NCI-H460 (cell line): ENCODE data around the gene PLEKHJ1. TPM values are rescaled to one million over a fixed set of nuclear protein-coding genes. Genes with fewer than 3 reads are reported as not detected.

ENCODE experiments used
- DNase-seq: peaks from one replicate; pipeline ENCODE4 v3.0.0-alpha.2; 2016; ENCODE audit warnings: low read depth; ENCODE audit errors: extremely low read depth
- total RNA-seq: library from RNA; depleted of rRNA; stranded (reverse); fragments of >200 nt; shearing (Covaris generic); gene quantifications from 2 replicates; pipeline ENCODE4 v1.2.3, GENCODE V29; 2014

The PLEKHJ1 gene
- total RNA-seq, 1 experiment from 2014 or later: 46.6 TPM

DNA sequence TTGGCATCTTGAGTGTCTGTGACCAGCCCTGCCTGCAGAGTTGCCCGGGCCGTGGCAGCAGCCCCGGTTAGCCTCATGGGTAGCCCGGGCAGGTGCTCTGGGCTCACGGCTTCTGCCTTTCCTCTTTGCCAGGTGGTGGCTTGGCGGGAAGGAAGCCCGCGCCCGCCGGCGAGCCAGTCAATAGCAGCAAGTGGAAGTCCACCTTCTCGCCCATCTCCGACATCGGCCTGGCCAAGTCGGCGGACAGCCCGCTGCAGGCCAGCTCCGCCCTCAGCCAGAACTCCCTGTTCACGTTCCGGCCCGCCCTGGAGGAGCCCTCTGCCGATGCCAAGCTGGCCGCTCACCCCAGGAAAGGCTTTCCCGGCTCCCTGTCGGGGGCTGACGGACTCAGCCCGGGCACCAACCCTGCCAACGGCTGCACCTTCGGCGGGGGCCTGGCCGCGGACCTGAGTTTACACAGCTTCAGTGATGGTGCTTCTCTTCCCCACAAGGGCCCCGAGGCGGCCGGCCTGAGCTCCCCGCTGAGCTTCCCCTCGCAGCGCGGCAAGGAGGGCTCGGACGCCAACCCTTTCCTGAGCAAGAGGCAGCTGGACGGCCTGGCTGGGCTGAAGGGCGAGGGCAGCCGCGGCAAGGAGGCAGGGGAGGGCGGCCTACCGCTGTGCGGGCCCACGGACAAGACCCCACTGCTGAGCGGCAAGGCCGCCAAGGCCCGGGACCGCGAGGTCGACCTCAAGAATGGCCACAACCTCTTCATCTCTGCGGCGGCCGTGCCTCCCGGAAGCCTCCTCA is 9.9 kb downstream of the PLEKHJ1 start:
- DNase-seq: no peak

DNA sequence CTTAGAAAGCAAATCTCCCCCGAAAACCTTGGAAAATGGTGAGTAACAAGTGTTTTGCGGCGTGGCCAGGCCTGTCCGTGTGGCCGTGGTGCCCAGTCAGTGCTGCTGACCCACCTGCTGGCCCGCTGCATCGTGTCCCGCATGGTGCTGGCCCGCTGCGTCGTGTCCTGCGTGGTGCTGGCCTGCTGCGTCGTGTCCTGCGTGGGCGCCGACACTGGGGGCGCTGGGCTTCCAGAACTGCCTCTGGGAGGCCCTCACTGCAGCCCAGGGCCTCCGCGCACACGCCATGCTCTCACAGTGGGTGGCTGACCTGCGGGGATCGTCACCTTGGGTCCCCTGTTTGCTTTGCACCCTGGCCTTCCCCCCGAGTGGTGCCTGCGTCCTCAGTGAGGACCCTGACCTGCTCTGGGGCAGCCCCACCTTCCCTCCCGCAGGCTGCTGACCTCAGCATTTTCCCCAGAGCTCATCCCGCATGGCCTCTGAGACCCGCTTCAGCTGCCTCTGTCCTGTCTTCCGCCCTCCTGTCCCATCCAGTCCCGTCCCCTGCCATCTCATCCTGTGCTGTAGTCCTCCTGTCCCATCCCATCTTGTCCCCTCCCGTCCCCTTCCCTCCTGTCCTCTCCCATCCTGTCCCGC is 10.6 kb downstream of the PLEKHJ1 start:
- DNase-seq: no peak

DNA sequence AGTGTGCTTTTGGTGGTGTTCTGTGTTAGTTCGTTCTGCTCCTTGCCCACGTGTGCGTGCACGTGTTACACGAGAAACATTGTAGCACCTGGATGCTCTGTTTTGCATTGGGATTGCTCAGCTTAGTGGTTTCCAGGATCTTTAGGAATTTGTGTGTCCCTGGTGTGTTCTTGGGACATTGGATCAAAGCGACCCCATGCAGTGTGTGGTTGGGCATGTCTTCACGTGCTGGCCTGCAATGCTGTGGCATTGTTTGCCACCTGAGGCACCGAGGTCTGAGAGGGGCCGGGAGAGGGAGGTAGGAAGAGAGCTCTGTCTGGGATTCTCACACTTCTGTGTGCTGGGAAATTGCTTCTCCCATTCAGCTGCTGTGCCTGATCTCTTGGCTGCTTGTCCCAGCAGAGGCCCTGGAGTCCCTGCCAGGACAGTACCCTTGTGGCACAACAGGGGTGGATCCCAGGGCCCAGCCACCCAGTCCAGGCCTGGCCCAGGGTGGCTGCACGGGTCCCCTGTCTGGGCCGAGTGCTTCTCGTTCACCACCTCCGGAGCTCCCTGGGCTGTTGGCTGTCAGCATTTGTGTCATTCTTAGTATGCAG is 11.3 kb downstream of the PLEKHJ1 start:
- DNase-seq: no peak

DNA sequence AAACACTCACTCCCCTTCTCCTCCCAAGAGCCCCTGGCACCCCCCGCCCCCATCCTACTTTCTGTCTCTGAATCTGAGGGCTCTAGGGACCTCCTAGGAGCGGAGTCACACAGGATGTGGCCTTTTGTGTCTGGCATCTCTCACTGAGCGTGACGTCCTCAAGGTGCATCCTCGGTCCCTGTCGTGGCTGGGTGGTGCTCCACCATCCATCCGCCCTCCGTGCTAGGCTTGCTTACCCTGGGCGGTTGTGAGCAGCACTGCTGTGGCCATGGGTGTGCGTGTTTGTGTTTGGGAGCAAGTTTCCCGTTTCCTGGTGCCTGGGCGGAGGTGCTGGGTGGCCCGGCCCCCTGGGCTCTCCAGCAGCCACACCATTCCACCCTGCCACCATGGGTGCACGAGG is 12.2 kb downstream of the PLEKHJ1 start:
- DNase-seq: no peak

DNA sequence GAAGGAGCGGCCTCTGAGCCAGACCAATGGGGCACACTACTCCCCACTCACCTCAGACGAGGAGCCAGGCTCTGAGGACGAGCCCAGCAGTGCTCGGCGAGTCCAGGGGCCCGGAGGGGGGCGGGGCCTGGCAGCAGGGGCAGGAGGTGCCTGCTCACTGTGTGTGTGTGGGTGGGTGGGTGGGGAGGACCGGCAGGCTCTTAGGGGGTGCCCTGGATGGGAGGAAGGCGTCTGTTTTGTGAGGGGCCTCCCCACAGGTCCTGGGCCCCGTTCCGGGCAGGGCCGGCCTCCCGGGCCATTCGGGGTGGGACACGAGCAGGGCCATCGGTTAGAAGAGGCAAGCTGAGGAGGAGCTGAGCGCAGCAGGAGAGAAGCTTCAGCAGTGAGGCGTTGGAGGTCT is 12.7 kb downstream of the PLEKHJ1 start:
- DNase-seq: no peak

DNA sequence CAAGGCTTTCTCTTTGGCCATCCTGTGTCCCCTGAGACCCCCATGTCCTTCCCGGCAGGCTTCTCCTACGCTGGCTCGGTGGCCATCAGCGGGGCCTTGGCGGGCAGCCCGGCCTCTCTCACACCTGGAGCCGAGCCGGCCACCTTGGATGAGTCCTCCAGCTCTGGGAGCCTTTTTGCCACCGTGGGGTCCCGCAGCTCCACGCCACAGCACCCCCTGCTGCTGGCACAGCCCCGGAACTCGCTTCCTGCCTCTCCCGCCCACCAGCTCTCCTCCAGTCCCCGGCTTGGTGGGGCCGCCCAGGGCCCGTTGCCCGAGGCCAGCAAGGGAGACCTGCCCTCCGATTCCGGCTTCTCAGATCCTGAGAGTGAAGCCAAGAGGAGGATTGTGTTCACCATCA is 14.2 kb downstream of the PLEKHJ1 start:
- no peak for DNase-seq

DNA sequence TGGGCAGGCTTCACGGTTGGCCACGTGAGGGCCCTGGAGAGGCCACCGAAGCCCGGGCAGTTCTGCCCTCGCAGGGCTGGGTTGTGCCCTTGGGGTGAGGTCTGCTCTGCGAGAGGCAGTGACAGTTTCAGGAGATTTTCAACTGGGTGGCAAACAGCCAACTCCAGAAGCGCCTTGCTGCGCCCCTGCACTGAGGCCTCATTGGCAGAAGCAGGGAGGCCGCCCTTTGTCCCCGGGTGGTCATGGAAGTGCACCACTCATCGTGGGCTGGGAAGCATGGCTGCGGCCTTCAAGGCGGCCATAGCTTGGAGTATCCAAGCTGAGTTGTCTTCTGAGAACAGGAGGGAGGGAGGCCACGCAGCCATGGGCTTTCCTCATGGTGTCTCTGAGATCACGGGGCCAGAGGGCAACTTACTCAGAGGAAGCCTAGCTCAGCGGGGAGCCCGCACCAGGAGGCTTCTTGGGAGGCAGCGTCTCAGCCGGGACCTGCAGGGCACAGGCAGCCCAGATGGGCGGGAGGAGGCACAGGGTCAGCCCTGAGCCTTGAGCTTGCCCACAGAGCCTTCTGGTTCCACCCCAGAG is 14.8 kb downstream of the PLEKHJ1 start:
- no peak for DNase-seq

DNA sequence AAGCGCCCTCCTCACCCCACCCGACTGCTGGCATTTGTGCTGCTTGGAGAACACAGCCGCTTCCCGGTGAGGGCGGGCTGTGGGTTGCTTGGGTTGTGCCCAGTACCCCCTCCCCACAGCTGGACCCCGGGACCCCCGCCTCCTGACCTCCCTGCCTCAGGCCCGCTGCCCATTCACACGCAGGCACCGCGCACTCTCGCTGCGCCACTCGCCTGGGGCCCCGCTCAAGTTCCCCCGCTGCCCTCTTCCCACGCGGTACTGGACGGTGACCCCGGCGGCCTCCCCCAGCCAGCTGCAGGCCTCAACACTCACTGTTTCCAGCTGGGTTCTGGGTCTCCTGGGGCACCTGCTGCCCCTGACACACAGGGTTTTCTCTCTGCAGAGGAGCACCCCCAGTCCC is 16.4 kb downstream of the PLEKHJ1 start:
- DNase-seq: no peak

DNA sequence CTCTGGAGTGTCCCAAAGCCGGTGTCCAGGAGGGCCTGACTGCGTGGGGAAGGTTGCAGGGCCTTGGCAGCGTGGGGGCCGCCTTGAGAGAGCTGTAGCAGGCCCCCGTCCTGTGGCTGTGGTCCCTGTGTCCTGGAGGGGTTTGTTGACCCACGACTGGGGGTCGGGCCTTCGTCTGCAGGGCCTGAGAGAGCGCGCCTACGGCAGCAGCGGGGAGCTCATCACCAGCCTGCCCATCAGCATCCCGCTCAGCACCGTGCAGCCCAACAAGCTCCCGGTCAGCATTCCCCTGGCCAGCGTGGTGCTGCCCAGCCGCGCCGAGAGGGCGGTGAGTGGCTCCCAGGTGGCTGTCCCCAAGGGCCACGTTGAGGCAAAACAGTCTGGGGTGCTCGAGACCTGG is 18.5 kb downstream of the PLEKHJ1 start:
- DNase-seq: no peak

DNA sequence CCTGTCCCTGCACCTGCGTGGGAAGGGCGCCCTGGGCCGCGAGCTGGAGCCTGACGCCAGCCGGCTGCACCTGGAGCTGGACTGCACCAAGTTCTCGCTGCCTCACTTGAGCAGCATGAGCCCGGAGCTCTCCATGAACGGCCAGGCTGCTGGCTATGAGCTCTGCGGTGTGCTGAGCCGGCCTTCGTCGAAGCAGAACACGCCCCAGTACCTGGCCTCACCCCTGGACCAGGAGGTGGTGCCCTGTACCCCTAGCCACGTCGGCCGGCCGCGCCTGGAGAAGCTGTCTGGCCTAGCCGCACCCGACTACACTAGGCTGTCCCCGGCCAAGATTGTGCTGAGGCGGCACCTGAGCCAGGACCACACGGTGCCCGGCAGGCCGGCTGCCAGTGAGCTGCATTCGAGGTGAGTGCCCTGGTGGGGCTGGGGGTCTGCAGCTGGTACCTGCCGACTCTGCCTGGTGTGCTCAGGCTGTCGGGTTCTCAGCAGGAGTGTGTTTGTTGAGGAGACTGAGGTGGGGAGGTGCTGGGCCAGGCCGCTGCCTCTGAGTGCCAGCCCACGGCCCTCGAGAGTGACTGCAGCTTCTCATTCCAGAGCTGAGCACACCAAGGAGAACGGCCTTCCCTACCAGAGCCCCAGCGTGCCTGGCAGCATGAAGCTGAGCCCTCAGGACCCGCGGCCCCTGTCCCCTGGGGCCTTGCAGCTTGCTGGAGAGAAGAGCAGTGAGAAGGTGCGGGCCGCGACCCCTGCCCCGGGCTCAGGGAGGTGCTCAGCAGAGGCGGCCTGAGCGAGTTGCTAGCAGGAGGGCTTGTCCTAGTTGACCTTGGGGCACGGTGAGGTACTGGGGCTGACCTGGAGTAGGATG is 19.5 kb downstream of the PLEKHJ1 start:
- no peak for DNase-seq

DNA sequence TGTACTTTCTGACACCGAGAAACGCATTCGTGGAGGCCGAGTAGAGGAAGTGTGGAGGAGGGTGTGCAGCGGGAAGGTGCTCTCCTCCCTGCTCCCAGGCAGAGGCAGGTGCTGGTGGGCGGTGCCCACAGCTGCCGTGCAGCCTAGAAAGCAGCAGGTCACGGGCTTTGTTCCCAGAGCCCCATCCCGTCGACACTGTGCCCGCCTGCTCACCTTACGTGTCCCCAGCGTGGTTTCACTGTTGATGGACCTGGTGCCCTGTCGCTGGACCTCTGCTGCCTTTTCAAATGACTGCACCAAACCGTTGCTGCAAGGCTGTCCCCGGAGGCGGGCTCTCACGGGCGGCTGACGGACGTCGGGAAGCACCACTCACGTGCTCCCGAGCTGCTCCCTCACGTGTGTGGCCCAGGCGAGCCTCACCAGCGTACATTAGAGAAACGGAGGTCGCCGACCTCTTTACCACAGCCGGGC is 20.8 kb downstream of the PLEKHJ1 start:
- no peak for DNase-seq

DNA sequence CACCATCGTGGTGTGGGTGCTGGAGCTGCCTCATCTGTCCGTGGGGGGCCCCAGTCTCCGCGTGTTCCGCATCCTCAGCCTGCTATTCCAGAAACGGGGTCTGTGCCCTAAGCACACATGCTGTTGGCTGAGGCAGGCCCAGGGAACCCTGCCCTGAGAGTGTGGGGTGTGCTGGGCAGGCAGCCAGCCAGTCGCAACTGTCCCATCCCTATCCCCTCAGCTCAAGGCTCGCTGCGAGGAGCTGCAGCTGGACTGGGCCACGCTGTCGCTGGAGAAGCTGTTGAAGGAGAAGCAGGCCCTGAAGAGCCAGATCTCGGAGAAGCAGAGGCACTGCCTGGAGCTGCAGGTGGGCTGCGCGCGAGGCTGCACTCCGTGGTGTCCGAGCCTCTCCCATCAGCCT is 21.9 kb downstream of the PLEKHJ1 start:
- DNase-seq: no peak

DNA sequence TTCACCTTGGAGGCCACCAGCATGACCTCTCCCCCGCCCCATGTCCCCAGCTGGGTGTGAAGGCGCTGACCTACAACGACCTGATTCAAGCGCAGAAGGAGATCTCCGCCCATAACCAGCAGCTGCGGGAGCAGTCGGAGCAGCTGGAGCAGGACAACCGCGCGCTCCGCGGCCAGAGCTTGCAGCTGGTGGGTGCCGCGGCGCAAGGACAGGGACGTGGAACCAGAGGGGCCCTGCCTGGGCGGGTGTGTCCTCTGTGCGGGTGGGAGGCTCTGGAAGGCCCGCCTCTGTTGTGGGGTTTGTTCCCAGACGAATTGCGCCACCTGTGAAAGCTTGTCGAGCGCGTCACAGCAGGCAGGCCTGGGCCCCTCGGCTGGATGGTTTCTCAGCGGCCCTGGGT is 22.3 kb downstream of the PLEKHJ1 start:
- DNase-seq: no peak

DNA sequence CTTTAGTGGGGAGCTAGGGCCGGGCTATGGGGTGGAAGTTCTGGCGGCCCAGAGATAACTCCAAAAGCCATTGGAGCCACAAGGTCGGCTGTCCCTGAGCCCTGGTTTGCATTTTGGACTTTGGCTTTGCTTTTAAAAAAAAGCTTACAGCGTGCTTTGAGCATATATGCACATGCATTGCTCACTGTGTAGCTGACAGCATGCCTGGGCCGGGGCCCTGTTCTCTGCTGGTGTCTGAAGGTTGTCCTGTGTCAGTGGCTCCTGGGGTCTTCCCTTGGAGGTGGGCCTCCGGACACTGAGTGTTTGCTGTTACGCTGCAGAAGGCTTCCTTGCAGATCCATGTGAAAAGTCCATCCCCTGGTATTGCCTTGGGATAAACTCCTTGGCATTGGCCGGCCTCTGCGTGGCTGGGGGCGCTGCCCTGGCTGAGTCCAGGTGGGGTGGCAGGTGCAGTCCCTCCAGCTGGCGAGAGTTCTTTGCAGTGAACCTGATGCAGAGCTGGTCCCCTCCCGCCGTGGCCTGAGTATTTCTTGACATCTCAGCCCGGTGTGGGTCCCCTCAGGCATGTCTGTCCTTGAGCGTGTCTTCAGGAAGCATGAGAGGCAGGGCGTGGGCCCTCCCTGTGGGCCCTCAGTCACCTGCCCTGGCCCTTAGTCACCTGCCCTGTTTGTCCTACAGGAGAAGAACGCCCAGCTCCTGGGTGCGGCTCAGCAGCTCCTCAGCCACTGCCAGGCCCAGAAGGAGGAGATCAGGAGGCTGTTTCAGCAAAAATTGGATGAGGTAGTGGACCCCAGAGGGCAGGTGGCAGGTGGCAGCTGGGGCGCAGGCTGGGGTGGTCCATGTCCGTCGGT is 23.0 kb downstream of the PLEKHJ1 start:
- DNase-seq: no peak

DNA sequence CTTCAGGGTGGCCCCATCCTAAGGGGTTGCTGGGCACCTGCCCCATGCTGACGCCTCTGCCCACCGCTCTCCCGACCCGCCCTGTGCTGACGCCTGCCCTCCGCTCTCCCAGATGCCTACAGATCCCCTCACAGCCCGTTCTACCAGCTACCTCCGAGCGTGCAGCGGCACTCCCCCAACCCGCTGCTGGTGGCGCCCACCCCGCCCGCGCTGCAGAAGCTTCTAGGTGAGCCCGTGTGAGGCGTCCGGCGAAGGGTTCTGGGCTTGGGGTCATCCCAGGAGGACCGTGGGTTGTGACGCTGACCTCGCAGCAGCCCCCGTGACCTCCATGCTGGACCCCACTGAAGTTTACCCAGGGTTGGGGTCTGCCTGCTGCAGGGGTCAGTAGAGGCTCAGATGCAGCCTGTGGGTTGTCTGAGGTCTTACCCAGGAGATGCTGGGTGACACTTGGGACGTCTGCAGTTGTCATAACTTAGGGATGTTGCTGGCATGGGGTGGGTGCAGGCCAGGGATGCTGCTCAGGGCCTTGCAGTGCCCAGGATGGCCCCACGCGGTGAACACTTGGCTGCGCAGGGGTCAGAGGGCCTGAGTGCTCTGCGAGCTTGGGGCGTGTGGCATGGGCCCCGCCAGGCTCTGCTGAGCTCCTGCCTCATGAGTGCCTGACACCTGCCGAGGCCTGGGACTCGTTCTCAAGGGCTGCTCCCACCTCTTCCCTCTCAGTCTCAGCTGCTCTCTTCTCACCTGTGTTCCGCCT is 25.0 kb downstream of the PLEKHJ1 start:
- no peak for DNase-seq

DNA sequence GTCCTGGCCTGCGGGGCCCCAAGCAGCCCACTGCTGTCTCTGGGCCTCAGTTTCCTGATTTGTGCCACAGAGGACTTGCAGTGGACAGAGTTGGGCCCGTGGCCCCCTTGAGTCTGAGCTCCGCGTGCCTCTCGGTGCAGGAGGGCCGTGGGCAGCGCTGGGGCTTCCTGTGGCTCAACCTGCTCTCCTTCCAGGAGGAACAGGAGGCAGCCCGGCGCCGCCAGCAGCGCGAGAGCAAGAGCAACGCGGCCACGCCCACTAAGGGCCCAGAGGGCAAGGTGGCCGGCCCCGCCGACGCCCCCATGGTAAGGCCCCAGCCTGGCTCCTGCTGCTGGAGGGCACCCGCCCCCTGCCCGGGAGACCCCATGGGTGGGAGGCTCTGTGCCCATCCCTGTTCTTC is 25.9 kb downstream of the PLEKHJ1 start:
- no peak for DNase-seq

DNA sequence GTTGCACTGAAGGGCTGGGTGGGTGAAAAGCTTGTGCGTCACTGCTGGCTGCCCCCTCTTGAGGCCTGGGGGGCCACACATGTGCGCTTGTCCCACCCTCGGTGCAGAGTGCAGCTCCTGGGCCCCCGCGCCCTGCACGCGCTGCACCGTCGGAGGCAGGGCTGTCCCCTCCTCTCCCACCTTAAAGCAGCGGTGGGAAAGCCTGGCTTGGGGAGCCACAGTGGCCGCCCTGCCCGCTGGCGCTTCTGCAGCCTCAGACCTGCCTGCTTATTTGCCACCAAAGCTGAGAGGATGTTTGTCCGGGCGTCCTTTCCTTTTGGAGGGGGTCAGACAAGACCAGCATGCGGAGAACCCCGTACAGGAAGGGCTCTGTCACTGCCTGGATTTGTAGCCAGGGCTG is 26.7 kb downstream of the PLEKHJ1 start:
- no peak for DNase-seq

DNA sequence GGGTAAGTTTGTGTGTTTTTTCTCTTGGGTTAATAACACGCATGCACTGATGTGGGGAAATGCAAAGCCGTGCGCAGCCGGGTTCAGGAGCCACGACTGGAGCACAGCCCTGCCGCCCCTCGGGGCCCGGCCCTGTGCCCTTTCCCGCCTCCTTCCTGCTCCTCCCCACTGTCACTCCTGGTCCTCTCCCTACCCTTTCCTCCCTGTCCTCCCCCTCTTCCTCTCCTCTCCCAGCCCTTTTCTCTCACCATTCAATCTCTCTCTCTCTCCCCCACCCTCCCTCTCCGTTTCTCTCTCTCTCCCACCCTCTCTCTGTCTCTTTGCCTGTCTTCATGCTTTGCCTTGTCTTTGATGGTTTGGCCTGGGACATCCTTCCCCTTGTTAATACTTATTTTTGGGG is 27.2 kb downstream of the PLEKHJ1 start:
- no peak for DNase-seq
